Naive thymus-derived CD4-positive, alpha-beta T cell (primary cell): ENCODE results near the gene CASKIN2. TPM values are rescaled to one million over a fixed set of nuclear protein-coding genes. Genes with fewer than 3 reads are reported as not detected.

Source experiments
- ATAC-seq: fragments of 150-1000 bp; cut with Tn5 transposase; 2 replicates; pipeline ENCODE4 v1.10.0; 2021; ENCODE audit warnings: mild to moderate bottlenecking, moderate library complexity
- CTCF ChIA-PET: fragments of 350-600 bp; sonication (Branson Sonifier 250); formaldehyde crosslinking; loops from one replicate; lab custom pipeline; 2021; ENCODE audit warnings: antibody characterized with exemption; lab: Charles Lee
- POLR2A ChIA-PET: fragments of 350-600 bp; sonication (Branson Sonifier 250); formaldehyde crosslinking; loops from one replicate; lab custom pipeline; 2021; ENCODE audit warnings: antibody characterized with exemption, inconsistent platforms; lab: Charles Lee
- DNase-seq, 9 donors: peaks; one replicate each; pipeline versions ENCODE4 v3.0.0 to v3.0.0-alpha.2; 2020 to 2022; ENCODE audit warnings: mixed read lengths in 1 of 9
- H3K27ac ChIP-seq: one replicate; pipeline ENCODE4 v1.7.0; 2013; ENCODE audit warnings: mild to moderate bottlenecking, low read depth, low read length, moderate library complexity
- H3K27me3 ChIP-seq, 2 donors: one replicate each; pipeline ENCODE4 v1.7.0; 2013; ENCODE audit warnings: low read length in 2 of 2, mild to moderate bottlenecking in 2 of 2, moderate library complexity in 2 of 2; ENCODE audit not compliant: control insufficient read depth in 2 of 2, insufficient read depth in 2 of 2
- H3K36me3 ChIP-seq, 3 experiments: 1 replicate in 2 of 3; 2 replicates in 1 of 3; pipeline ENCODE4 v1.7.0; 2013; ENCODE audit warnings: low read length in 3 of 3, mild to moderate bottlenecking in 3 of 3, moderate library complexity in 1 of 3; ENCODE audit not compliant: insufficient read depth in 3 of 3, control insufficient read depth in 2 of 3
- H3K4me1 ChIP-seq, 2 donors: one replicate each; pipeline ENCODE4 v1.7.0; 2013; ENCODE audit warnings: low read length in 2 of 2, mild to moderate bottlenecking in 2 of 2, moderate library complexity in 1 of 2; ENCODE audit not compliant: control insufficient read depth in 2 of 2, insufficient read depth in 2 of 2
- H3K4me3 ChIP-seq: 2 replicates; pipeline ENCODE4 v1.7.0; 2013; ENCODE audit warnings: mild to moderate bottlenecking, low read length
- H3K9me3 ChIP-seq, 3 experiments: 1 replicate in 2 of 3; 2 replicates in 1 of 3; pipeline ENCODE4 v1.7.0; 2013; ENCODE audit warnings: low read length in 3 of 3; ENCODE audit not compliant: control insufficient read depth in 2 of 3
- H3K27ac Mint-ChIP-seq, 9 donors: one replicate each; pipeline ENCODE4 v1.8.0; 2020 to 2022; ENCODE audit warnings: mixed read lengths in 9 of 9, mild to moderate bottlenecking in 8 of 9, moderate library complexity in 5 of 9, inconsistent platforms in 2 of 9
- H3K27me3 Mint-ChIP-seq, 5 donors: one replicate each; pipeline ENCODE4 v1.8.0; 2021 to 2022; ENCODE audit warnings: mixed read lengths in 5 of 5, mild to moderate bottlenecking in 1 of 5
- H3K36me3 Mint-ChIP-seq, 5 donors: one replicate each; pipeline ENCODE4 v1.8.0; 2020 to 2022; ENCODE audit warnings: mixed read lengths in 5 of 5, mild to moderate bottlenecking in 3 of 5, inconsistent platforms in 1 of 5
- H3K4me1 Mint-ChIP-seq, 7 donors: one replicate each; pipeline ENCODE4 v1.8.0; 2020 to 2022; ENCODE audit warnings: mixed read lengths in 7 of 7, mild to moderate bottlenecking in 3 of 7, inconsistent platforms in 1 of 7
- H3K4me3 Mint-ChIP-seq, 10 donors: one replicate each; pipeline ENCODE4 v1.8.0; 2020 to 2022; ENCODE audit warnings: mild to moderate bottlenecking in 10 of 10, mixed read lengths in 10 of 10, moderate library complexity in 6 of 10, inconsistent platforms in 2 of 10
- H3K9me3 Mint-ChIP-seq, 11 donors: one replicate each; pipeline ENCODE4 v1.8.0; 2020 to 2022; ENCODE audit warnings: mixed read lengths in 11 of 11, mild to moderate bottlenecking in 4 of 11, inconsistent platforms in 1 of 11, moderate library complexity in 1 of 11
- intact Hi-C, 2 donors: fragments of 100-400 bp; cut with micrococcal nuclease; formaldehyde crosslinking; loops; one replicate each; pipeline ENCODE4 v1.15.1; 2023
- polyA plus RNA-seq, 2 donors: library from polyadenylated mRNA; unstranded; fragments of 300-500 nt; fragmentation: Illumina TruSeq; gene quantifications; one replicate each; pipeline ENCODE4 v1.2.3, GENCODE V29; 2021
- total RNA-seq, 6 experiments: library from RNA in 5 of 6; stranded (reverse) in 5 of 6; gene quantifications; 1 replicate in 5 of 6; 2 replicates in 1 of 6; pipeline ENCODE4 v1.2.3 and lab custom pipeline; 2021 to 2026

CASKIN2 gene
- total and polyA plus RNA-seq, 7 experiments from 2014 or later = 0.22 to 1.2 (median 0.60) TPM; not detected in 1

- intact Hi-C loops = no loop called here
- H3K27me3 ChIP-seq = no peaks in the 10 kb centered on the region
- DNase-seq (no peak), ATAC-seq (no peak)
- Mint-ChIP-seq H3K4me1 (no peaks in the 10 kb centered on the region), H3K9me3 (no peaks in the 10 kb centered on the region), H3K36me3 (no peaks in the 10 kb centered on the region), H3K27me3 (no peaks in the 10 kb centered on the region), H3K4me3 (no peak overlapping the region), H3K27ac (no peak overlapping the region)
- peaks cover 0 to 6% (median 0%) of the 10 kb centered on the region in 3 experiments for H3K36me3 ChIP-seq
- POLR2A ChIA-PET = no interaction called here
- H3K4me1 ChIP-seq = no peaks in the 10 kb centered on the region
- H3K4me3 ChIP-seq = no peak overlapping the region
- CTCF ChIA-PET = no interaction called here
- H3K27ac ChIP-seq = no peak overlapping the region
- no peaks in the 10 kb centered on the region for H3K9me3 ChIP-seq
Measured at GRCh38 chr17:75553295-75554110, 38.2 kb upstream of the CASKIN2 start.

DNA sequence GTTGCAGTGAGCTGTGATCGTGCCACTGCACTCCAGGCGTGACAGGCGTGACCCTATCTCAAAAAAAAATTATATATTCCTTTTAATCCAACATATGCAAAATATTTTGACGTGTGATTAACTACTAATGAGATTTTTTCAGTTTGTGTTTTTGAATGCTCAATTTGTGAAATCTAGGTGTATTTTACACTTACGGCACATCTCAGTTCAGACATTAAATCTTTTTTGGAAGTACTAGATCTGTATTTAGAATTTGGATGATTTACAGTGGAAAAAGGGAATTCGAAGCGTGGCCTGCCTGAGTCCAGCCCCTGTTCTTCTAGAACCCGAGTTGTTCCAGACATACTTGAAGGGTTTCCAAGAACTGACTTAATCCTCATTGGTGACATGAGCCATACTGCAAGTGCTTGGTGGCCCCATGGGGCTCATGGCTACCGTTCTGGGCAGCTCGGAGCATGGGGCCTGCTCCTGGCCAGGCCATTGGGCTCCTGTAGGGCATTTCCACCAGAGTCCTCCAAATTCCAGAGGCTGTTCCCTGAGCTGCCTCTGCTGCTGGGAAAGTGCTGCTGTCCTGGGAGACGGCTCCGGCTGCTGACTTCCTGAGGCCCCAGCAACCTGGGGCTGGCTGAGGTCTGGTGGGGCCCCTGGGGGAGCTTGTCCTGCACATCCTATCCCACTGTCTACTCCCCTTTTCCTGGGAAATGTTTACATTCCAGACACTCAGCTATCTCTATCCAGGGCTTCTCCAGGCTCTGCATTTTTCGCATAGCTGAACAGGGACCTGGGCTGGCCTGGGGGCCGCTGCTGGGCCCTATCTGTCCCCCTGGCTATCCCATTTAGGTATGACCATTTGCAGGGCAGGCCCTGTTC is 37.3 kb upstream of the CASKIN2 start:
- Mint-ChIP-seq H3K27ac (no peak overlapping the region), H3K36me3 (peaks cover 0 to 3% (median 0%) of the 10 kb centered on the region in 5 donors), H3K9me3 (no peaks in the 10 kb centered on the region), H3K27me3 (no peaks in the 10 kb centered on the region), H3K4me3 (no peak overlapping the region), H3K4me1 (no peaks in the 10 kb centered on the region)
- Histone ChIP-seq H3K27me3 (no peaks in the 10 kb centered on the region), H3K27ac (no peak overlapping the region), H3K36me3 (no peaks in the 10 kb centered on the region), H3K9me3 (no peaks in the 10 kb centered on the region), H3K4me3 (no peak overlapping the region), H3K4me1 (no peaks in the 10 kb centered on the region)
- ATAC-seq (no peak), DNase-seq (no peak)
- CTCF ChIA-PET = interaction anchor here (0.6 kb wide), 2 partner anchors 44 to 441 kb away, joined by 4 to 5 read pairs; no protein-coding TSS in a partner anchor
- POLR2A ChIA-PET = no interaction called here
- intact Hi-C loops = no loop called here

DNA sequence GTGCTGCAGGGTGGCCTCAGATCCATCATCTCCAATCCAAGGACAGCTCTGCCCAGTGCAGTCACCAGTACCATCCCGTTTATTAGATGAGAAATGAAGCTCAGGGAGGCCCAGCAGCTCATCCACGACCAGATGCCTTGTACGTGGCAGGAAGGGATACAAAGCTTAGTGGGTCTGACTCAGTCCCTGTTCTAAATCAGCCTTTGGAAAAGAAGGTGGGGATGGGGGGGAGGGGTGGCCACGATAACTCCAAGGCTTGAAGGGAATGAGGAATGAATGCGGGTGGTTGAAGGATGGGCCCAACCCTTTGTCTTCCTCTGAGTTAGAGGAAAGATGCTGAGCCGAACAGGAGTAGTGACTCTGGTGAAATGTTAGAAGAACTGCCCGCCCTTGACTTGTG is 35.9 kb upstream of the CASKIN2 start:
- intact Hi-C loops = no loop called here
- Mint-ChIP-seq H3K27me3 (no peaks in the 10 kb centered on the region), H3K4me1 (peaks cover 0 to under 1% (median 0%) of the 10 kb centered on the region in 7 donors), H3K9me3 (peaks cover 0 to 1% (median 0%) of the 10 kb centered on the region in 11 donors), H3K27ac (no peak overlapping the region), H3K36me3 (peaks cover 0 to 6% (median 0%) of the 10 kb centered on the region in 5 donors), H3K4me3 (no peak overlapping the region)
- ChIA-PET CTCF (interaction anchor here (0.7 kb wide), 1 partner anchor 16 kb away, joined by 3 read pairs; no protein-coding TSS in a partner anchor), POLR2A (no interaction called here)
- ATAC-seq = no peak
- DNase-seq = no peak
- Histone ChIP-seq H3K4me3 (no peak overlapping the region), H3K27me3 (no peaks in the 10 kb centered on the region), H3K4me1 (no peaks in the 10 kb centered on the region), H3K9me3 (no peaks in the 10 kb centered on the region), H3K36me3 (no peaks in the 10 kb centered on the region), H3K27ac (no peak overlapping the region)

GRCh38 chr17:75550139-75550465 is 34.8 kb upstream of the CASKIN2 start:
- peaks cover 0 to 1% (median 0%) of the 10 kb centered on the region in 11 donors for H3K9me3 Mint-ChIP-seq
- H3K36me3 Mint-ChIP-seq = peaks cover 0 to 9% (median 0%) of the 10 kb centered on the region in 5 donors
- no peak for ATAC-seq
- no peak for DNase-seq
- intact Hi-C loops = no loop called here
- peaks cover 0 to 1% (median 0%) of the 10 kb centered on the region in 7 donors for H3K4me1 Mint-ChIP-seq
- H3K27me3 ChIP-seq = no peaks in the 10 kb centered on the region
- no peak overlapping the region for H3K27ac Mint-ChIP-seq
- no peak overlapping the region for H3K4me3 ChIP-seq
- no peaks in the 10 kb centered on the region for H3K36me3 ChIP-seq
- H3K4me1 ChIP-seq = no peaks in the 10 kb centered on the region
- POLR2A ChIA-PET = no interaction called here
- CTCF ChIA-PET = no interaction called here
- no peak overlapping the region for H3K4me3 Mint-ChIP-seq
- H3K27me3 Mint-ChIP-seq = no peaks in the 10 kb centered on the region
- H3K27ac ChIP-seq = no peak overlapping the region
- no peaks in the 10 kb centered on the region for H3K9me3 ChIP-seq

- CTCF ChIA-PET = no interaction called here
- no peak overlapping the region for H3K27ac Mint-ChIP-seq
Measured at GRCh38 chr17:75549246-75550138, 34.2 kb upstream of the CASKIN2 start.

DNA sequence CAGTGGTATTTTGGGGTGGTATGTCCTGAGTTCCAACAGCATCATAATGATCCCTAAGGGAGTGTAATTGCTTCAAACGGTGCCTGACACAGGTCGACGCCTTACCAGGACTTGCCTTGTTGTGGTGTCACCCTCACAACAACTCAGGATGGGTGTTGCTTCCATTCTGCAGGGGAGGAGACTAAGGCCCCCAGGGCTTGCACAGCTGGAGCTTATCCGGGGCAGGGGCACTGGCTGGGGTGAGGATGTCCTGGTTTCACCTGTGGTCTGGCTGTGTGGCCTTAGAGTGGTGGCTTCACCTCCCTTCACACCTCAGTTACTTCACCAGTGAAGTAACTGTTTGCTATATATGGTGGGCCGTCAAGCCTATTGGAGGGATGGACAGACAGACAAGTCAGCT is 33.5 kb upstream of the CASKIN2 start:
- ATAC-seq = no peak
- Histone ChIP-seq H3K27me3 (no peaks in the 10 kb centered on the region), H3K9me3 (no peaks in the 10 kb centered on the region), H3K27ac (no peak overlapping the region), H3K36me3 (no peaks in the 10 kb centered on the region), H3K4me3 (no peak overlapping the region), H3K4me1 (no peaks in the 10 kb centered on the region)
- Mint-ChIP-seq H3K9me3 (peaks cover 0 to 1% (median 0%) of the 10 kb centered on the region in 11 donors), H3K36me3 (peaks cover 0 to 12% (median 0%) of the 10 kb centered on the region in 5 donors), H3K4me1 (peaks cover 0 to 1% (median 0%) of the 10 kb centered on the region in 7 donors), H3K27me3 (no peaks in the 10 kb centered on the region), H3K4me3 (no peak overlapping the region), H3K27ac (no peak overlapping the region)
- ChIA-PET POLR2A (no interaction called here), CTCF (interaction anchor here (0.6 kb wide), 1 partner anchor 101 kb away, joined by 3 read pairs; no protein-coding TSS in a partner anchor)
- intact Hi-C loops = no loop called here
- DNase-seq = no peak

More at GRCh38 chr17:75549246-75550138, 34.2 kb upstream of the CASKIN2 start:
- Mint-ChIP-seq H3K36me3 (peaks cover 0 to 9% (median 0%) of the 10 kb centered on the region in 5 donors), H3K4me3 (no peak overlapping the region), H3K9me3 (peaks cover 0 to 1% (median 0%) of the 10 kb centered on the region in 11 donors), H3K4me1 (peaks cover 0 to 1% (median 0%) of the 10 kb centered on the region in 7 donors), H3K27me3 (no peaks in the 10 kb centered on the region)
- H3K27ac ChIP-seq = no peak overlapping the region
- no peaks in the 10 kb centered on the region for H3K9me3 ChIP-seq
- H3K4me3 ChIP-seq = no peak overlapping the region
- ATAC-seq (no peak), DNase-seq (no peak)
- POLR2A ChIA-PET = no interaction called here
- intact Hi-C loops = no loop called here
- H3K4me1 ChIP-seq = no peaks in the 10 kb centered on the region
- no peaks in the 10 kb centered on the region for H3K36me3 ChIP-seq
- no peaks in the 10 kb centered on the region for H3K27me3 ChIP-seq
